Dermis blood vessel endothelial cell (primary cell): ENCODE results near the gene TRIM41. TPM values are rescaled to one million over a fixed set of nuclear protein-coding genes. Genes with fewer than 3 reads are reported as not detected.
"Not testable (repeated sequence)": the region's sequence is repeated elsewhere in the genome, so short reads cannot be mapped to it uniquely, and the experiment has no call there.

Source experiments
- DNase-seq: peaks from one replicate; pipeline ENCODE4 v3.0.0; 2010
- total RNA-seq: library from RNA; depleted of rRNA; stranded (reverse); fragments of >200 nt; gene quantifications from 2 replicates; pipeline ENCODE4 v1.2.3, GENCODE V29; 2014

Gene TRIM41
- total RNA-seq, 1 donor from 2014 or later, result 9.2 TPM

DNA sequence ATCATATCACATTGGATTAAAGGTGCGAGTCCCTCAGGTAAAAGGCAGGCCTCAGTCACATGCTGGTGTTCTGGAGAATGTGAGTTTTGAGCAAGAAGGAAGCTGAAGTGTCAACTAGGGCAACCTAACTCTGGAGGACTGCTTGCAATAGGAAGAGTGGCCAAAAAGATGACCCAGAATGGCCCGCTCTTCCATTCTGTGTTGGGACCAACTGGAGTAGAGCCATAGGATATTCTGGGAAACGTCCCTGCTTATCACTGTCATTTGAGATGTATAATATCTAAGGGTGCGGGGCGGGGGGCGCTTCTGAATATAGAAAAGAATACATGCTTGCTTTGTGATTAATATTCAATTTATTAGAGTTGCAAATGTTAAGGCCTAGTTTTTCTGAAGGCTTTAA, 11.0 kb upstream of the TRIM41 start:
- no peak for DNase-seq

DNA sequence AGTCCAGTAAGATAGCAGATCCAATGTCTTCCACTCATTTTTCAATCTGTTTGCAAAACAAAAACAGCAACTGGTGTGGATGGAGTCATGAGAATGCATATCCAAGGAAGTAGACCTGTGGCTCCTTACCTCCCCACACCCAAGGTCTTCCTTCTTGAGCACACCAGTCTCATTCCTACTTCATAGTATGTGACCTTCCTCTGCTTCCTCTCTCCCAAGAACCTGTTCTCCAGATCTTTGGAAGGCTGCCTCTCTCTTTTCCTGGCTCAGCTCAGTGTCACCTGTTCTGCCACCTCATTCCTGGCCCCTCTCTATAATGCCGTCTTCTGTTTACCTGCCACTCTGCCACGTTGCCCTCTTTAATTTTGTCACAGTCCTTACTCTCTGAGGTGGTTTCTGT, 10.1 kb upstream of the TRIM41 start:
- DNase-seq, result no peak

DNA sequence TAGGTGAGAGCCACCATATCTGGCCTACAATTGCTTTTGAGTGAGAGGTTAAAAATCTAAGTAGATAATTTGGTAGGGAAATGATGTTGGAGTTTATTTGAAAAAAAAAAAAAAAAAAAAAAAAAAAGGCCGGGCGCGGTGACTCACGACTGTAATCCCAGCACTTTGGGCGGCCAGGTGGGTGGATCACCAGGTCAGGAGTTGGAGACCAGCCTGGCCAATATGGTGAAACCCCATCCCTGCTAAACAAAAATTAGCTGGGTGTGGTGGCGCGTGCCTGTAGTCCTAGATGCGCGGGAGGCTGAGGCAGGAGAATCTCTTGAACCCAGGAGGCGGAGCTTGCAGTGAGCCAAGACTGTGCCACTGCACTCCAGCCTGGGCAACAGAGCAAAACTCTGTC, 8.8 kb upstream of the TRIM41 start:
- not testable (repeated sequence) for DNase-seq

DNA sequence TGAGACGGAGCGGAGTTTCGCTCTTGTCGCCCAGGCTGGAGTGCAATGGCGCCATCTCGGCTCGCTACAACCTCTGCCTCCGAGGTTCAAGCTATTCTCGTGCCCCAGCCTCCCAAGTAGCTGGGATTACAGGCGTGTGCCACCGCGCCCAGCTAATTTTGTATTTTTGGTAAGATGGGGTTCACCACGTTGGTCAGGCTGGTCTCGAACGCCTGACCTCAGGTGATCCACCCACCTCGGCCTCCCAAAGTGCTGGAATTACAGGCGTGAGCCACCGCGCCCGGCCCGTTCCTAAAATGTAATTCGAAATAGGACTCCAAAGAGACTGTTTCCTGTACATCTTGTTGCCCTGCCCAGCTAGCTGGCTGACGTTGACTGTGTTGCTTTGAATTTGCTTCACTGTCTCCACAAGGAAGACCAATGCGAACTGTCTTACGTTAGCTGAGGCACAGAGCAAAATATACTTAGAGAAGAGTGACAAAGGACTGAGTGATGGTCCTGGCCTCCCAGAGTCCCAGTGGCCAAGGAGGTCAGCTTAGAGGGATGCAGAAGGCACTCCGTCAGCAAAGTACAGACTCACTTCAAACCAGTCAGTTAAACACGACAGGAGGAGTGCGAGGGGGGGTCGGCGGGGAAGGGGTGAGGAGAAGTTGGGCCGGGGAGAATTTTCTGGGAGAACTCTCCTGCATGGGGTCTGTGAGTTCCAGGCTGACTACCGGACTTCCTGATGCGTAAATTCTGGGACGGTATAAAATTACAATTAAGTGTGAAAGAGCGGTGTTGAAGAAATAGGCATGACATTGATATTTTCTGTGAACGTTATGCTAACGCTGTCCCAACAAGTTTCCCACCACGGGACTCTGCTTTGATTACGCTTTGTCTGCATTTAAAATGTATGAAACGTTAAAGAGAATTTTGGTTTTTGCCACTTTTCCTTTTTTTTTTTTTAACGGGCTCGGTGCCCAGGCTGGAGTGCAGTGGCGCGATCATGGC, 6.8 kb upstream of the TRIM41 start:
- no peak for DNase-seq

DNA sequence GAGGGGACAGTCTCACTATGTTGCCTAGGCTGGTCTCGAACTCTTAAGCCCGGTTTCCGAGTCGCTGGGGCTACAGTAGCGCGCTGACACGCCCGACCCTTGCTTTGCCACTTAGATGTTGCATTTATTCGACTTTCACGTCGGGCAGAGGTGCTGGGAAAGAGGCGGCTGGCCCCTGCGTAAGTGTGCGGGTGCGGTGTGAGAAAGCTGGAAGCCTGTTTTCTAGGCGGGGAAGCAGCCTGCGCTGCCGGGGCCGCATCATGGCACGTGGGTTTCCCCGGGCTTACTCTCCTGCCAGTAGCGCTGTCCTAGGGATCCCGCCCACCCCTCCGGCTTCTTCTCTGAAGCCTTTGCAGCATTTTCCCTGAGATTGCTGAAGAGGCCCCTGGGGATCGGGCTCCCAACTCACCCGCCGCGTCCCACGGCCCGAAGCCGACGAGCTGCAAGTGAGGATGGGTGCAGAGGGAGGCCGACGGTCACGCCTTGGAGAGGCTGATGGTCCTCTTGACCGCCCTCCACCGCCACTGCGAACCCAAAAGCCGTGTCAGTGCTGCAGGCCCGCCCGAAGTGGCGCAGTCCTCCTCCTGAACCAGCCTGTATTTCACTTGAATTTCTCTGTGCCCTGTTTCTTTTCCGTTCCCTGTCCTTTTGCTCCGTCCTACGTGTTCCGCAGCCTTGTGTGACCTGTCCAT, 5.8 kb upstream of the TRIM41 start:
- DNase-seq, result peak; percentile 56

DNA sequence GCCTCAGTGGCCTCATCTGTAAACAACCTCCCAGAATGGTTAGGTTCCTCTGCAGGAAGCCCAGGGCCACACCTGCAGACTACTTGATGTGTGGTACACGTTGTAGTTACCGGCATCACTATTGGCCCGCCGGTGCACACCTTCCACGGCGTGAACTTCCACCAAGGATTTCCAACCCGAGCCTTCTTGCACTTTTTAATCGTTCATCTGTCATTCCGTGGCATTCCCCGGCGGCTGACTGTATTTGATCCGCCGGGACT, 5.3 kb upstream of the TRIM41 start:
- no peak for DNase-seq

DNA sequence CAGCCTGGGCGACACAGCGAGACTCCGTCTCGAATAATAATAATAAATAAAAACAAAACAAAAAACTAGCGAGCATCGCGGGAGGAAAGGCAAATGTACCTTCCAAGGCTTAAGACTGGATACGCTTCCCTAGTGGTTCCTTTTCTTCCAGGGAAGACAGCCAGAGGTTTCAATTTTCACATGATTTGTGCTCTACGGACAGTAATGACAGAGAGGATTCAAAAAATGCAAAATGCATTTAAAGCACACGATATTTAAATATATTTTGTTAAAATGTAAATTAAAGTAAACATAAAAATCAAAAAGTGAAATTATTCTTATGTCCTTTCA, 4.3 kb upstream of the TRIM41 start:
- peak; percentile 27 for DNase-seq

DNA sequence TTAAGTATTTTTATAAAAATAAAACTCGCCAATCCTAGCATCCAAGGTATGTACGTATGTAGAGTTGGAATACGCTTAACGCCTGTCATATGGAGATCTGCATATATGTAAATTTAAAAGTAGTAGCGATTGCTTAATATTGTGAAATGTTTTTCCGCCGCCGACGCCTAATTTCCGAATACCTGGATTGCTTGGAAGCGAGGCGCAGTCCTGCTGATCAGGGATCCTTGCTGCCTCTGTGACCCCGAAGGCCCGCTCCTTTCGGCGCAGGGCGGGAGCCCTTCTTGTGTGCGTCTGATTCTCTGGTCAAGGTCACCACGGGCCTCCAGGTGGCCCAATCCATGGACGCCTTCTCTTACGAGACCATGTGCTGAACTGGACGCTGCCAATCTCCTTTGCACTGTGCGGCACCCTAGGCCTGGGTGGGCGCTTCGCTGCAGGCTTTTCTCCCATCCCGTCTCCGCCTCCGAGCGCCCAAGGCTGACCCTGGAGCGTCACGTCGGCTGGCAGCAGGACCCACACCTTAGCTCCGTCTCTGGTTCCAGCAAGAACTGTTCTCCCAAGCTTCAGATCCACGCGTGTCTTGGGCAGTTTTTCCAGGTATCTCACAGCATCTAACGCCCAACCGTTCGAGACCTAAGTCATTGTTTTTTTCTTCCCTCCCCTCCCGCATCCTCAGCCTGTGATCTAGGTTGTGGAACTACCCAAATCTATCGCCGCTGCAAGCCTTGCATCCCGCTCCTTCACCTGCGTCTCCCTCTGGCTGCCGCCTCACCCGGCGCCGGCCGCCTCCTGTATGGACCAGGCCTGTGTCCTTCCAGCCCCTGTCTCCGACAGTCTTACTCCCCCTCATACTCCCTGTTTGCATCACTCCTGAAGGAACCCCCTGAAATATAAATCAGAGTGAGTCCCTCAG, 3.6 kb upstream of the TRIM41 start:
- DNase-seq, result no peak

DNA sequence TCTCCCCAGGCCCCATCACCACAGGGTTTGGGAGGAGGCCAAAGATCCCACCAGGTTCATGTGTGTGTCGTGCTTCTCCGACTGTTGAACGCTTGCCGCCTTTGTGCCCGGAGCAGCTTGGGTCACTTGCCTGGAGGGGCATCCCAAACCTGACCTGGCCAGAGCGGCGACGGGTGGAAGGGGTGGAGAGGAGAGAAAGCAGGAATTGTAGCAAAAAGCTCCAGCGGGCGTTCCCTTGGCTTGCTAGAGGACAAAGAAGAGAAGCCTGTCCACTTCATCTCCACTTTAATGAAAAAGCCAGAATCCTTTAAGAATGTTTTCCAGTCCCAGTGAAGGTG, 2.9 kb upstream of the TRIM41 start:
- no peak for DNase-seq

DNA sequence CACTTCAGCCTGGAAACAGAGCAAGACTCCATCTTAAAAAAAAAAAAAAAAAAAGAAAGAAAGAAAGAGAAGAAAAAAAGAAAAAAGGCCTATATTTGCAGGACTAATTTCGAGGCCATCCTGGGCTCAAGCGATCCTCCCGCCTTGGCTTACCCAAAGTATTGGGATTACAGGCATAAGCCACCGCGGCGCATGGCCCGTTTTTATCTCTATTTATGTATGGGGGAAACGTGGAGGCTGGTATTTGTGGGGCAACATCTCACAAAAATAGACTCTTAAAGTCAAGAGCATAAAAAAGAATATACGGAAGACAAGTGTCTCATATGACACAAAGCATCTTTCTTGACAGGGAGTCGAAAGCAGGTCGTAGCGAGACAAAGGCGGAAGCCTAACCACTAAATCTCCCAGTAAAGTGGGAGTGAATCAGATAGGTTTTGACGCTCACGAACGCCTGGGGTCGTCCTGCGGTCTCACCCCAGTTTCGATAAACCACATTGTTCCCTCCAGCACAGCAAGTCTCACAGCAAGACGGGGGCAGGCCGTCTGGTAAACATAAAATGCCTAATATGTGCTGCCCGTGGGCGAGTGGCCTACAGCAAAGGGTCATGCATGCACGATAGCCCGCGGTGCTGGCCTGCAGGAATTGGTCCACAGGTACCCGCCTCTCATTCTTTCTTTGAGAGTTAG, 1.8 kb upstream of the TRIM41 start:
- no peak for DNase-seq

DNA sequence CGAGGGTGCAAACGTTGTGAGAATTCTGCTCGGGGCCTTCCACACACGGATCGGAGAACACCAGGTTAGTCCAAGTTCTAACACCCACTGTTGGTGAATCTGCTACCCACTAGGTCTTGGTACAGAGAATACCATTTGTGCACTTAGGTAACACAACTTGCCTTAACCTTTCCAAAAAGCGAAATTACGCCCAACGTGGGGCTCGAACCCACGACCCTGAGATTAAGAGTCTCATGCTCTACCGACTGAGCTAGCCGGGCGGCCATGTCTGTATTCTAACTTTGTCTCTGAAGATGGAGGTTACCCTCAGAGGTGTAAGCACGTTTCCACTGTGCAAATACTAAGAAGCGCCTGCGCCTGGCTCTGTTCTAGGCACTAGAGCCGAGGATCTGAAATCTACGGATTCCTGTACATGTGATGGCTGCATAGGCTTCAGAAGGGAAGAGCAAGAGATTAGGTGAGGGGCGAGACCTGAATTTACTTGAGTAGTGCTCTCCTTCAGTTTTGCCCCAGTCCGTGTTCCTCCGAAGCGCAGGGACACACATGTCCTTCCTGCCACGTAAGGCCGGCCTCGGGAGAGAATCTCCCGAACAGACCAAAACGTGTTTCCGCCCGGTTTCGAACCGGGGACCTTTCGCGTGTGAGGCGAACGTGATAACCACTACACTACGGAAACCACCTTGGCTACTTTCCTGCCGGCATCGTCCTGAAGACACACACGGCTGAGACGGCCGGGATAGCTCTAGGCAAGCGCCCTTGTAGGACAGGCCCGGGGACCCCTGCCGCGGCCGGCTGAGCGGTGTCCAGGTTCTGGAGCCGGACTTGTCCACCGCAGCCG, 1.1 kb upstream of the TRIM41 start:
- peak; percentile 94 for DNase-seq

DNA sequence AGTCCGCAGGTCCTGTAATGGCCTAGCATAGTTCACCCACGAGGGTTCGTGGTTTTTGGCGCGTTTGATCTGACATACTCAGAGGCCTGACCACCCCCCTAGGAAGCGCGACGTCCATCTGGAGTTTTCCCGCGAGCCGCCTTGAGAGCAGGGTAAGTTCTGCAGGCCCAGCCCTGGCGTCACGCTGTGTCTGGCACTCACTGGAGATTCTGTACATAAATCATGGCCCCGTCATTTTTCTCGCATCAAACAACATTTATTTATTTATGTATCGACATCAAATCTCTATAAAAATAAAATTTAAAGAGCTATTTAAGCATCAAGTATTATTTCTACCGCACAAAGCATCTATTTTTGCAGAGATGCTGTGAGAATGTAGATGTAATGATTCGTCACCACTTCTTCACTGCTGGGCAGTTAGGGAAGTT, 437 bp upstream of the TRIM41 start:
- DNase-seq, result no peak

DNA sequence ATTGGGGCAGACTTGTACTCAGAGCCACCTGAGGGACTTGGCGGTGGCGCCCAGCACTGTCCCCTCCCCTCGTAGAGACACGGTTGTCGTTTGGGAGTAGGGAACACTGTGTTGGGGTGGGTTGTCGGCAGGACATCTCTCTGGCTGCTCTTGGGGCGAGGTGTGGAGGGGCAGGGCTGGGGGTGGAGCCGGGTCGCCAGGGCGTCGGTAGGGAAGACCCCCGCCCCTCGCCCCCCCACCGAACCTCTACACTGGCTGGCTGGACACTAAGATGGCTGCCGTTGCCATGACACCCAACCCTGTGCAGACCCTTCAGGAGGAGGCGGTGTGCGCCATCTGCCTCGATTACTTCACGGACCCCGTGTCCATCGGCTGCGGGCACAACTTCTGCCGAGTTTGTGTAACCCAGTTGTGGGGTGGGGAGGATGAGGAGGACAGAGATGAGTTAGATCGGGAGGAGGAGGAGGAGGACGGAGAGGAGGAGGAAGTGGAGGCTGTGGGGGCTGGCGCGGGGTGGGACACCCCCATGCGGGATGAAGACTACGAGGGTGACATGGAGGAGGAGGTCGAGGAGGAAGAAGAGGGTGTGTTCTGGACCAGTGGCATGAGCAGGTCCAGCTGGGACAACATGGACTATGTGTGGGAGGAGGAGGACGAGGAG, 778 bp downstream of the TRIM41 start:
- DNase-seq, result peak; percentile 65

DNA sequence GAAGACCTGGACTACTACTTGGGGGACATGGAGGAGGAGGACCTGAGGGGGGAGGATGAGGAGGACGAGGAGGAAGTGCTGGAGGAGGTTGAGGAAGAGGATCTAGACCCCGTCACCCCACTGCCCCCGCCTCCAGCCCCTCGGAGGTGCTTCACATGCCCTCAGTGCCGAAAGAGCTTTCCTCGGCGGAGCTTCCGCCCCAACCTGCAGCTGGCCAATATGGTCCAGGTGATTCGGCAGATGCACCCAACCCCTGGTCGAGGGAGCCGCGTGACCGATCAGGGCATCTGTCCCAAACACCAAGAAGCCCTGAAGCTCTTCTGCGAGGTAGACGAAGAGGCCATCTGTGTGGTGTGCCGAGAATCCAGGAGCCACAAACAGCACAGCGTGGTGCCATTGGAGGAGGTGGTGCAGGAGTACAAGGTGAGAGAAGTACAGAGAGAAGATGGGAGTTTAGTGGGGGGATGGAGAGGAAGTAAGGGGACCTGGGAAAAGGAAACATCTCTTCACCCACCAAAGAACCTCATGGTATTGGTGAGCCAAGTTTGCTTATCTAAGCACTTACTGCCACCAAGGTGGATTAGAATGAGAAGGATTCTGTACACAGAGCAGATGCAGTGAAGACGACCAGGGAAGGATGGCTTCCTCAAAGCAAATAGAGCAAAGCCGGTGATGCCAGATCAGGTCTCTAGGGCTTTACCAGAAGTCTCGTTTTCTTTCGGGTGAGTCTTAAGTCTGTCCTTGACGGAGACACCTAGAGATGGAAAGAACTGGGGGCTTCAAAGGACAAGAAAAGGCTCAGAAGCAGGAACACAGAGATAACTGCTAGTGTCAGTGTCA, 1.5 kb downstream of the TRIM41 start:
- DNase-seq, result no peak

DNA sequence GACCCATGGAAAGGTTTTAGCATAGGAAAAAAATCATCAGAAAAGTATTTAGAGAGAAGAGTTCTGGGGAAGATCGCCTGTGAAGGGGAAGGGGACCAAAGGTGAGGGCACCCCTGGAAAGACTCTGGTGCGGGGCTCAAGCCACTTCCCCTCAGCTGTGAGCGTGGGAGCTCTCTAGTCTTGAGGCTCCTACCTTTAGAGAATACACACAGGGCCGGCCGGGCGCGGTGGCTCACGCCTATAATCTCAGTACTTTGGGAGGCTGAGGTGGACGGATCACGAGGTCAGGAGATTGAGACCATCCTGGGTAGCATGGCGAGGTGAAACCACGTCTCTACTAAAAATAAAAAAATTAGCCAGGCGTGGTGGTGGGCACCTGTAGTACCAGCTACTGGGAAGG, 6.9 kb downstream of the TRIM41 start:
- DNase-seq, result no peak

DNA sequence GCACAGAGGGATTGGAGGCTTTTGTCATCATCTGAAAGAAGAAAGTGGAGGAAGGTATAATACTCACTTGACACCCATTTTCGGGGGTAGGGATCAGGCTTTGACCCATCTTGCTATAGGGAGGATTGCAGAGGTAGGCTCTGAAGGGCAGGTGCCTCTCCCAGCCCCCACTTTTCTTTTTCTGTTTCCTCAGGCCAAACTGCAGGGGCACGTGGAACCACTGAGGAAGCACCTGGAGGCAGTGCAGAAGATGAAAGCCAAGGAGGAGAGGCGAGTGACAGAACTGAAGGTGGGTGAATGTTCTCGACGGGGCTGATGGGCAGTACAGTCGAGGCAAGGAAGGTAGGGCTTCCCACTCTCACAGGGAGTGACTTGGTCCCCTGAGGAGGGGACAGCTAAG, 7.5 kb downstream of the TRIM41 start:
- DNase-seq, result no peak

DNA sequence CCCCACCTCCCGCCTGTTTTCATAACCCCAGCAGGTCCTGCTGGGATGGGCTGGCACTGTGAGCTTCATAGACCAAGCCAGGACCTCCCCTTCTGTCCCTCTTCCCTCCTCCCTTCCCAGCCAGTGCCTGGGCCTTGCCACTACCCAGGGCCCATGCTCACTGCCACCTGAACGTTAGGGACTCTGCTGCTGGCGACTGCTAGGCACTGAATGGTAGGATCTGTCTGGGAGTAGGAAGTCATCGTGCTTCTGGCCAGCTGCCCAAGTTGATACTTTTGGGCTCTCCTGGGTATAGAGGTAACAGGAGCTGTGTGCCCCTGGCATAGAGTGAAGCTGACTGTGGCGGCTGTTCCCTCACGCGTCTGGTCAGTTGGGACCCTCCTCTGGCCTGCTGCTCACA, 8.4 kb downstream of the TRIM41 start:
- DNase-seq, result no peak

DNA sequence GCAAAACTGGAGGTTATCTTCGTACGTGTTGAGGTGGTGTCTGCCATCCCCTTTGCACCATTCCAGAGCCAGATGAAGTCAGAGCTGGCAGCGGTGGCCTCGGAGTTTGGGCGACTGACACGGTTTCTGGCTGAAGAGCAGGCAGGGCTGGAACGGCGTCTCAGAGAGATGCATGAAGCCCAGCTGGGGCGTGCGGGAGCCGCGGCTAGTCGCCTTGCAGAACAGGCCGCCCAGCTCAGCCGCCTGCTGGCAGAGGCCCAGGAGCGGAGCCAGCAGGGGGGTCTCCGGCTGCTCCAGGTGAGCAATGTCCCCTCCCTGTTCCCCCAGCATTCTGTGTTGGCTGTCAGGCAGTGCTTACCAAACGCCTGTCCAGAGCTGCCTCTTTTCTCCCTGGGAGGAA, 9.5 kb downstream of the TRIM41 start:
- DNase-seq, result no peak

DNA sequence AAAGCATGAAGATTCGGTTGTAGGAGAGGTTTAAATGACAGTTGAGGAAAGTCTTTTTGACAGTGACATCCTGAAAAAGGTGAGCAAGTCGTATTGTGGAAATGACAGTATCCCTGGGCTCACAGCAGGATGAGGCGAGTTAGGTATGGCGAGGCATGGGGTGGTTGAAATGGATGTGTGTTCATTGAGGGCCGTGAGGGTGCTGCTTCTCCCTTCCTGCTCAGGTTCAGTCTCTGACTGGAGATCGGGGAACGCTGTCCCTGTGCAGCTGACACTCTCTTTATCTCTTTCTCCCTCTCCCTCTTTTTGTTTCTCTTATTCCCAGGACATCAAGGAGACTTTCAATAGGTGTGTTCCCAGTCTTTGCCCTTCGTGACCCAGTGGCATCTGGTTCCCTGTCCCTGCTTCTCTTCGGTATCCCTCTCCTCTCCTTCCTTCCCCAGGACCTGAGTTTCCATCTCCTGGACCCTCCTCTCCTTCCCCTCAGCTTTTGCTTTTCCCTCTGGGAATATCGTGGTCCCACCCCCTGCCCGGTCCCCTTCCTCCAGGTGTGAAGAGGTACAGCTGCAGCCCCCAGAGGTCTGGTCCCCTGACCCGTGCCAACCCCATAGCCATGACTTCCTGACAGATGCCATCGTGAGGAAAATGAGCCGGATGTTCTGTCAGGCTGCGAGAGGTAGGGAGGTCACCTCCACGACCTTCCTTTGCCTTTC, 10.2 kb downstream of the TRIM41 start:
- no peak for DNase-seq
